Endometrial microvascular endothelial cells (primary cell): Measurements from ENCODE around the gene SNRPA. TPM values are rescaled to one million over a fixed set of nuclear protein-coding genes. Genes with fewer than 3 reads are reported as not detected.
"Not testable (repeated sequence)": the region's sequence is repeated elsewhere in the genome, so short reads cannot be mapped to it uniquely, and the experiment has no call there.

ENCODE experiments used
- in situ Hi-C: cut with HindIII; loops from 2 replicates; pipeline ENCODE4 v1.10.0; 2017; ENCODE audit warnings: low sequenced_read_pairs, low pct_unique_long_range_greater_than_20kb; ENCODE audit errors: inconsistent ontology term
- total RNA-seq: library from RNA; depleted of rRNA; stranded (reverse); fragments of >200 nt; gene quantifications from one replicate; pipeline ENCODE4 v1.2.3, GENCODE V29; 2015; ENCODE audit errors: inconsistent ontology term

Gene SNRPA
- total RNA-seq, 1 donor from 2014 or later = 80.3 TPM

DNA sequence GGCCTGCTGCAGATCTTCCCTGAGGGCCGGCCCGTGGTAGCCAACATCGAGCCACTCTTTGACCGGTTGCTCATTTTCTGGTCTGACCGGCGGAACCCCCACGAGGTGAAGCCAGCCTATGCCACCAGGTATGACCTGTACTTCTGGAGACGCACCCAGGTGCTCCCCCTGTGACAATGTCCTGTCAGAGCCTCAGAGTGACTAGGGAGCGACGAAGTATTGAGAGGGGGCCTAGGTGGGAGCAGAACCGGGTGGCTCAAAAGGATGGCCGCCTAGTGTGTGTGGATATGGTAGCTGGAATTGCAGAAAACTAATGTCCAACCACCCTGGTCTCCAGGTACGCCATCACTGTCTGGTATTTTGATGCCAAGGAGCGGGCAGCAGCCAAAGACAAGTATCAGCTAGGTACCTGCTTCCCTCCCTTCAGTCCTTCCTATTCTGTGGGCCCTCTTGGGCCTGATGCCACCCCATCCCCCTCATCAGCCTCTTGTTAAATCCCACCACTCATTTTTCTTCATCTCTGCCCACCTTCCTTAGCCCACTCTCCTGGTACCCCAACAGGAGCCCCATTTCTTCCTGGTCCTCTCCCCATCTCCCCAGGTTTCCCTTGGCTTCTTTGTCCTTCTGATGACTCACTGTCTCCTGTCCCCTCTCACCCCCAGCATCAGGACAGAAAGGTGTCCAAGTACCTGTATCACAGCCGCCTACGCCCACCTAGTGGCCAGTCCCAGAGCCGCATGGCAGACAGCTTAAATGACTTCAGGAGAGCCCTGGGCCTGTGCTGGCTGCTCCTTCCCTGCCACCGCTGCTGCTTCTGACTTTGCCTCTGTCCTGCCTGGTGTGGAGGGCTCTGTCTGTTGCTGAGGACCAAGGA, 56.4 kb downstream of the SNRPA start:
- in situ Hi-C loops = no loop called here

DNA sequence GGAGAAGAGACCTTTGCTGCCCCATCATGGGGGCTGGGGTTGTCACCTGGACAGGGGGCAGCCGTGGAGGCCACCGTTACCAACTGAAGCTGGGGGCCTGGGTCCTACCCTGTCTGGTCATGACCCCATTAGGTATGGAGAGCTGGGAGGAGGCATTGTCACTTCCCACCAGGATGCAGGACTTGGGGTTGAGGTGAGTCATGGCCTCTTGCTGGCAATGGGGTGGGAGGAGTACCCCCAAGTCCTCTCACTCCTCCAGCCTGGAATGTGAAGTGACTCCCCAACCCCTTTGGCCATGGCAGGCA, 57.0 kb downstream of the SNRPA start:
- in situ Hi-C loops = no loop called here

DNA sequence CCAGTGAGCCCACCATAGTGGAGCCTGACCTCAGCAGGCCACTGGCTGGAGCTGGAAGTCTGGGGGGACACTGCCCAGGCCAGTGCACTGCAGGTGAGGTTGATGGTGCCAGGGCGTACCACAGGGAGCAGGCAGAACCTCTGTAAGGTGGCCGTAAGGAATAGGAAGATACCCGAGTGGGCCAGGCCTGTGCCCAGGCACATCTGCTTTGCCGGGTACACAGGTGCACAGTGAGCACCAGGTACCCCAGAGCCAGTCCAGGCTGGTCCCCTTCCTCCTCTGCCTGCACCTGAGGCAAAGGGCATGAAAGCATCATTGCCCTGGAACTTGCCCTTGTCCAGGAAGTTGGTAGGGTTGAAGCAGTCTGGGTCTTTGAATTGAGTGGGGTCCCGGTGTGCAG, 57.5 kb downstream of the SNRPA start:
- in situ Hi-C loops = no loop called here

DNA sequence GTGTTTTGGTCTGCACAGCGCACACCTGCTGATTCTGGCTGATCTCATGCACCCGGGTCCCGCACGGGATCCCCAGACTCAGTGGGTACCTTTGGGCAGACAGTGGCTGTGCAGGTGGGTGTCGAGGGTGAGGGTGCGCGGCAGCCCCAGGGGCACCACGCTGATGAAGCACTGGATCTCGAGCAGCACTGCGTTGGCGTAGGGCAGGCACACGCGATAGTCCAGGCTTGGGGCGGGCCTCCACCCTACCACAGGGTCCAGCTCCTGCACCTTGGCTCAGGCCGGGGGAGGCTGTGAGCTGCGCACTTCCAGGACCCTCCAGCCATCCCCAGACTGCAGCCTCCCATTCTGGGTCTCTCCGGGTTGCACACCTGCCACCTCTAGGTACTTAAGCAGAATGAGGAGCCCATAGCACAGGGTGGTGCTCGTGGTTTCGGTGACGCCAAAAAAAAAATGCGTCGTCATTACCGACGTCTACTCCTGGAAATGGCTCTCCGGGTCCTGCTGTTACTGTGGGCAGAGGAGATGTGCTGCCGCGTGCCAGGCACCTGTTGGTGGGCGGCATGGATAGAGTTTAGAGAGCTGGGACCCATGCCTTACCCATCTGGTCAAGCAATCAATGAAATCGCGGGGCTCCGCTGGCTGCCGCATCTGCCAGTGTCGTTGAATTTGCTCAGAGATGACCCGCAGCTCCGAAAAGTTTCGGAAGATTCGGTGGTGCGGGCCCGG, 58.5 kb downstream of the SNRPA start:
- in situ Hi-C loops = no loop called here

DNA sequence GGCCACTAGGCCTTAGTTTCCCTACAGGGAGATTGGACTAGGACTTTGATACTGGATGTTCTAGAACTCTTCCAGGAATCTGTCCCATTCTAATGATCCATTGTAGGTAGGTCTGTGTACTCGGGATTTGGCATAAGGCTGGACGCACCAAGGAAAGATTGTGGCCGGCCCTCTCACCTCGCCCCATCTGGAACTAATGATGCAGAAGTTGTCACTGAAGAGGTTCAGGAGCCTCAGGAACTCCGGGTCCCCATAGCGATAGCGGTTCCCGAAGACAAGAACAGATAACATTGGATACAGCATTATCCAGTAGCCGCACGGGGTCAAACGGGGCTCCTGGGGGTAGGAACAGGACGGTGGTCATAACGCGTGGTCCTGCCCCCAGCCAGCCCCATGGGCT, 59.2 kb downstream of the SNRPA start:
- in situ Hi-C loops = no loop called here

DNA sequence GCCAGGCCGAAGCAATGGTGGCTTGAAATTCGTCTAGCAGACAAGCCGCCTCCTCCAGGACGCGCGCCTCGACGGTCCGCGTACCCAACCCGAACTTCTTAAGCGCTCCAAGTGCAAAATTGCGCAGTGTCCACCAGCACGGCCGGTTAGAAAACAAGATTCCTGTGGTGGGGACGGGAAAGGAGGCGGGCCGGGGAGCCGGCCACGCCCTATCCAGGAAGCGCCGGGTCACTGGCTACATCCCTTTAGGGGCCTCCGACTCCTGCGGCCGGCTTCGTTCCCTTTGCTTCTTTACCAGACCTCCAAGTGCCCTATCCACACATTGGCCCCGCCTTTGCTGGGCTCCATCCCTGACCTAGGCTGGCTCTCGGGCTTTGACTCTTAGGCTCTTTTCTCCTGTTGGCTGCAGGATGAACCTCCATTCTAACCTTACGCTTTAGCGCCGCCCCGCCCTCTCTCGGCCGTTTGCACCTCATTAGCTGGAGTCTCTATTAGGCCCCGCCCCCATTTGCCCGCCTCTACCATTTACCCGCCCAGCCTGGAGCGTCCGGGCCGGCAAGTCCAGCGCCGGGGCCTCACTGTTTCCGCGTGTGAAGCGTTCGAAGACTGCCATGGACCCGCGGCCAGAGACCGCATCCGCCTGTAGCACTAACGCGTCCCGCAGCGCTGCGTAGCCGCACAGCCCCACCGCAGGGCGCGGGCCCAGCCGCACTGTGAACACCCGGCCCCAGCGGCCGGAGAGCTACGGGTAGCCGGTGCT, 59.8 kb downstream of the SNRPA start:
- in situ Hi-C loops = not testable (repeated sequence)

DNA sequence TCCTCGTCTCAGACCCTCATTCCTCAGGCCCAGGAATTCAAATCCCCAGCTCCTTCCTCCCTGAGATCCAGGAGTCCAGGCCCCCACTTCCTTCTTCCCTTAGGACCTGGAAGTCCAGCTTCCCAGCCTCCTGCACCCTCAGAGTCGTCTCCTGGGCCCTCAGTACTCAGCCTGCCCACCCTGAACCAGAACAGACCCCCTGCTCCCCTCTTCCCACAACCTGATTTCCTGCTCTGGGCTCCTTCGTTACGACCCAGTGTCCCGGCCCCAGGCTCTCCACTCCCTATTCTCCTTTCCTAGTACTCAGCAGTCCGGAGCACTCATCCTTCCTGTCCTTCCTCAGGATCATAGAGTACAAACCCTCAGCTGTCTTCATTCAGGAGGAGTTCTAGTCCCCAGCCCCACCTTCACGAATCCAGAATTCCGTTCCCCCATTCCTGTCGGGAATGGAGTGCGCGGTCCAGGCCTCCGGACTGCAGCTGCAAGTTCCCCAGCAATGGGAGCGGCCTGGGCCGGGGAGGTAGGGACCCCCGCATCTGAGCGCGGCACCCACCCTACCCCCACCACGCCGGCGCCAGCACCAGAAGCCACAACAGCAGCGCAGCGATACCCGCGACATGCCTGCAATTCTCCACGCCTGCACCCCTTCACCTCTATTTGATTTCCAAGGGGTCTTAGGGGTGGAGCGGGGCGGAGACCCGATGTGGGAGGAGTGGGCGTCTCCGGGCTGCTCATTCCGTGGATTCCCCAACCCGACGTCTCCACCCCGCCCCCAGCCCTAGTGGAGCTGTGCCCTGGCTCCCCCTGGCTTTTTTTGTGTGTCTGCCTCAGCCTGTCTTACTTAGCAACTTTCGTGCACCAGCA, 60.7 kb downstream of the SNRPA start:
- in situ Hi-C loops = no loop called here

GRCh38 chr19:40812571-40812970, 61.6 kb downstream of the SNRPA start:
- in situ Hi-C loops = not testable (repeated sequence)

GRCh38 chr19:40813182-40813581, 62.2 kb downstream of the SNRPA start:
- in situ Hi-C loops = no loop called here

Other genes starting within 250 kb of the SNRPA start
- gene SHKBP1, start 174.3 kb upstream of the SNRPA start, total RNA-seq = 107 TPM
- gene LTBP4, start 149.8 kb upstream of the SNRPA start, total RNA-seq = 11.6 TPM
- 33.1 TPM for gene NUMBL, start 60.6 kb upstream of the SNRPA start, total RNA-seq
- gene COQ8B, start 34.3 kb upstream of the SNRPA start, total RNA-seq = 26.2 TPM
- gene ITPKC, start 34.1 kb upstream of the SNRPA start, total RNA-seq = 20.5 TPM
- 2.0 TPM for gene ACTMAP, start 726 bp upstream of the SNRPA start, total RNA-seq
- not detected for gene MIA, start 24.3 kb downstream of the SNRPA start, total RNA-seq
- gene RAB4B, start 27.0 kb downstream of the SNRPA start, total RNA-seq = 30.0 TPM
- 121 TPM for gene EGLN2, start 48.0 kb downstream of the SNRPA start, total RNA-seq
- not detected for gene CYP2A6, start 99.2 kb downstream of the SNRPA start, total RNA-seq
- not detected for gene CYP2A7, start 131.0 kb downstream of the SNRPA start, total RNA-seq
- gene CYP2B6, start 240.1 kb downstream of the SNRPA start, total RNA-seq = not detected